ENCODE results near the gene CPA1. TPM values are rescaled to one million over a fixed set of nuclear protein-coding genes. Genes with fewer than 3 reads are reported as not detected.

Gene CPA1
- total RNA-seq, 1 donor from 2014 or later, result not detected

- peak; percentile 73 for DNase-seq (ENCODE audit: low spot score)
These were observed 24.0 kb upstream of the CPA1 start for GRCh38 chr7:130356121-130356875.

- peak; percentile 80 for DNase-seq (ENCODE audit: low spot score)
These were observed 23.2 kb upstream of the CPA1 start for GRCh38 chr7:130356876-130357611.

- no peak for DNase-seq (ENCODE audit: low spot score)
These were observed 21.8 kb upstream of the CPA1 start for GRCh38 chr7:130358471-130358870.

- DNase-seq (ENCODE audit: low spot score), result no peak
These were observed 20.9 kb upstream of the CPA1 start for GRCh38 chr7:130359276-130359857.

GRCh38 chr7:130360518-130360917 is 19.8 kb upstream of the CPA1 start:
- DNase-seq (ENCODE audit: low spot score), result no peak

GRCh38 chr7:130361681-130362080 is 18.6 kb upstream of the CPA1 start:
- DNase-seq (ENCODE audit: low spot score), result no peak

- no peak for DNase-seq (ENCODE audit: low spot score)
These were observed 18.0 kb upstream of the CPA1 start for GRCh38 chr7:130362251-130362816.

- peak; percentile 77 for DNase-seq (ENCODE audit: low spot score)
These were observed 17.1 kb upstream of the CPA1 start for GRCh38 chr7:130363026-130363847.

- no peak for DNase-seq (ENCODE audit: low spot score)
These were observed 15.8 kb upstream of the CPA1 start for GRCh38 chr7:130364451-130364850.

- no peak for DNase-seq (ENCODE audit: low spot score)
These were observed 15.2 kb upstream of the CPA1 start for GRCh38 chr7:130365088-130365487.

- no peak for DNase-seq (ENCODE audit: low spot score)
These were observed 14.5 kb upstream of the CPA1 start for GRCh38 chr7:130365511-130366441.

- DNase-seq (ENCODE audit: low spot score), result no peak
These were observed 13.7 kb upstream of the CPA1 start for GRCh38 chr7:130366564-130366963.

GRCh38 chr7:130367088-130367755 is 13.1 kb upstream of the CPA1 start:
- DNase-seq (ENCODE audit: low spot score), result no peak

GRCh38 chr7:130367836-130368746 is 12.2 kb upstream of the CPA1 start:
- DNase-seq (ENCODE audit: low spot score), result no peak

GRCh38 chr7:130369110-130369711 is 11.1 kb upstream of the CPA1 start:
- DNase-seq (ENCODE audit: low spot score), result no peak

GRCh38 chr7:130369831-130370550 is 10.3 kb upstream of the CPA1 start:
- DNase-seq (ENCODE audit: low spot score), result no peak

GRCh38 chr7:130371046-130371445 is 9.2 kb upstream of the CPA1 start:
- no peak for DNase-seq (ENCODE audit: low spot score)

Data from ureter (tissue), 1 donor.